ENCODE measurements around the gene RASL11A.
"Not testable (repeated sequence)": the region's sequence is repeated elsewhere in the genome, so short reads cannot be mapped to it uniquely, and the experiment has no call there.

The RASL11A gene

DNA sequence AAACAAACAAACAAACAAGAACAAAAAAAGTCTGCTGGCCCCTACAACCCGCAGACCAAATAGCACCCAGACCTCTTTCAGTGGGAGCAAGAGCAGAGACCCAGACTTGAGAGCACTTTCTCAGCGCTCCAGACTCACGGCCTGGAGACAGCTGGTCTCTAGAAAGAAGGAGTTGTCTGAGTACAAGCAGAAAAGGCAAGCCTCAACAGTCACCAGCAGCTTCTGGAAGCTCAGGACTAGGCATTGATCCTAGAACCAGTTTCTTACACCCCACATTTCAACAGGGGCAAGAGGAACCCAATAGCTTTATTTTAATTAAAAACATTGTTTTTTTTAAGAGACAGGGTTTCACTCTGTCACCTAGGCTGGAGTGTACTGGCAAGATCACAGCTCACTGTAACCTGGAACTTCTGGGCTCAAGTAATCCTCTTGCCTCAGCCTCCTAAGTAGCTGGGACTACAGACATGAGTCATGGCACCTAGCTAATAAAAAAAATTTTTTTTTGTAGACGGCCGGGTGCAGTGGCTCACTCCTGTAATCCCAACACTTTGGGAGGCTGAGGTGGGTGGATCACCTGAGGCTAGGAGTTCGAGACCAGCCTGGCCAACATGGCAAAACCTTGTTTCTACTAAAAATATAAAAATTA, 30.4 kb downstream of the RASL11A start:
- no peak for DNase-seq

DNA sequence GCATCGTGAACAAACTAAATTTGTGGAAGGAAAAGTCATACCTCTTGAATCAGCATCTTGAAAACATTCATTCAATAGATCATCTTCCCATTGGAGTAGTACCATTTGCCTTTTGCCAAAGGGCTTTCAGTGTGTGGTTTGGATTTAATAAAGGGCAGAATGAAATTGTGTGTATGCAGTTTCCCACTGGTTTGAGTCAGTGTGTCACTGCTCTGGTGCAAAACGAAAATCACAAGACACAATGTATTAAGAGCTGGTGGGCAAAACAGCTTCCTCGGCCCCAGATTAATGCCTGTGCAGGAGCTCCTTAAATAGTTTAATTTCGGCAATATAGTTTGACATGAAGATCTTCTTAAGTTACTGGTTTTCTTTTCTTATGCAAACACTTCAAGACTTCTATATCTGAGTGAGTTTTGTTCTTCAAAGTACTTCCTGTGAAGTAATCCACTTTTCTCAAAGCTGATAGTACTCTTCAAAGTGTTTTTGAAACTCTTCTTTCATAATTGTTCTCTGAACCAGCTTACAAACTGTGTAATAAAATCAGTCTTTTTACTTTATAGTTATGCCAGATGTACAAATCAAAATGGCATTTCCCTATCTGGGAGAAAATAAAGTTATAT, 32.1 kb downstream of the RASL11A start:
- DNase-seq, result no peak

DNA sequence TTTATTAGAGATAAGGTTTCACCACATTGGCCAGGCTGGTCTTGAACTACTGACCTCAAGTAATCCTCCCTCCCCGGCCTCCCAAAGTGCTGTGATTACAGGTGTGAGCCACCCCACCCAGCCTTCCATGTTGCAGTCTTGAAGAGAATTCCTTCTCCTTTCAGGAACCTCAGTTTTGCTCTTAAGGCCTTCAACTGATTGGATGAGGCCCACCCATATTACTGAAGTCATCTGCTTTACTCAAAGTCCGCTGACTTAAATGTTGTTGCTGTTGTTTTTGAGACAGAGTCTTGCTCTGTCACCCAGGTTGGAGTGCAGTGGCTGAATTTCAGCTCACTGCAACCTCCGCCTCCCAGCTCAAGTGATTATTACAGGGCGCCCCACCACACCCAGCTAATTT, 33.5 kb downstream of the RASL11A start:
- no peak for DNase-seq

DNA sequence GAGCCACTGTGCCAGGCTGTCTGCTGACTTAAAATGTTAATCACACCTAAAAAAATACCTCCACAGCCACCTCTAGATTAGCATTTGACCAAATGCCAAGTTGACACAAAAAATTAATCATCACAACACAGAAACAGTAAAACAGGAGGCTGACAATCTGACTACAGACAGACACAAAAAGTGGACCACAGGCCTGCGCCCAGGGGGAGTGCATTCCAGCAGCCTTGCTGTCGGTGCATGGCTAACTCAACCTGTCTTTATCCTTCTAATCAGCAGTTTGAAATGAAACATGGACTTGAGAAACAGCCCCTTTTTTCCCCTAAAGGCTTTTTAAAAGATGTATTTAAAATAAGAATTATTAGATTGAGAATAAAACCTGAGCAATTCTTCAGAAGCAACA, 34.0 kb downstream of the RASL11A start:
- DNase-seq, result no peak

DNA sequence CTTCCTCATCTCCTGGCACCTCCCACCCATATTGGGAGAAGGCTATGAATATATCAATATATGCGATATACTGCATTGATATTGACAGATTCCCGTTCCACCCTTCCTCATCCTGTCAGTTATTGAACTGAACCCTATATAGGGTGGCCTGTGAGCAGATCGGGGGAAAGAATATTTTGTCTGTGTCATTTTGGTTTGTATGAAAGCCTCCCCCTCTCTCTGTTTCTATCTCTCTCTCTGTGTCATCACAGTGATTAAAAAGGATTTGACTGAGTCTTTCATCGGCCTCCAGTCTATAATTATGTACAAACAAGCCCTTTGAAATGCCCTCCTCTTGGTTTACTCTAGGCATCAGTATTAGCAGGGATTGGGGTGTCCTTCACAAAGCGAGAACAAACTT, 35.7 kb downstream of the RASL11A start:
- DNase-seq, result no peak

DNA sequence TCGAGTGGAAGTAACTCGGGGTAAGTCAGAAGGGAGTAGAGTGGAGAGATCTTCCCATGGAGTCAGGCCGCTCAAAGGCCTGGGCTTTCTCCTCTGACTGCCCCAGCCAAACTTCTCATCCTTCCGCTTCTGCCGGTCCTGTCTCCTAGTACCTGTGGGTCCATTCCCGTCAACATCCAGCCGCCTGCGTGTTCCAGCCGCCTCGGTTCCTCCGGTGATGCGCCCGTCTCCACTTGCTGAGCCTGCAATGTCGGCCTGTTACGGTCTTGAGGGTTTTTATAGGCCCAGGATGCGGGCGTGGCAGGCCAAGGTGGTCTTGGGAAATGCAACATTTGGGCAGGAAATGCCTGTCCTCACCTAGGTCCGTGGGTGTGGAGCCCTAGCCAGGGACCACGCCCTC, 38.3 kb downstream of the RASL11A start:
- no peak for DNase-seq

DNA sequence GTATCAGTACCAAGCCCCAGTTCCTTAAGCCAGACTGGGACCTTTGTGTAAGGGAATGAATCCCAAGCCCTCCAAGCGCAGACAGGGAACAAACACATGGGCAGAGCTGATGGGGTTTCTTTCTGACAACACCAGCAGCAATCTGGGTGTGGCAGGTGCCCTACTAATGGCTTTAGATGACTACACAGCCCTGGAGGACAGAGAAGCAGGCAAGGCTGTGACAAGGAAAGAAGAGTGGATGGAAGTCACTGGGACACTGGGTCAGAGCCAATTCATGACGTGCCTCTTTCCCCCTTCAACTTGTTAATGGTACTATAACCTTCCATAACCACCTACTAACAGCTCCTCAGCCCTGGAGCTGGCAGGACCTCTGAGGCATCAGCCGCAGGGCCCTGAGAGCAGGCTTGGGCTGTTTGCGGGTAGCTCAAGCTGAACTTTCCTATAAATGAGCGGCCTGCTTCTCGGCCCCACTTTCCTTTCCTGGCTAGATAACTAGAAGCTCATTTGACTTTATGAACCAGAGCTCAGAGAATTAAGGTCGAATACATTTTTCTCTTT, 38.9 kb downstream of the RASL11A start:
- DNase-seq, result no peak

DNA sequence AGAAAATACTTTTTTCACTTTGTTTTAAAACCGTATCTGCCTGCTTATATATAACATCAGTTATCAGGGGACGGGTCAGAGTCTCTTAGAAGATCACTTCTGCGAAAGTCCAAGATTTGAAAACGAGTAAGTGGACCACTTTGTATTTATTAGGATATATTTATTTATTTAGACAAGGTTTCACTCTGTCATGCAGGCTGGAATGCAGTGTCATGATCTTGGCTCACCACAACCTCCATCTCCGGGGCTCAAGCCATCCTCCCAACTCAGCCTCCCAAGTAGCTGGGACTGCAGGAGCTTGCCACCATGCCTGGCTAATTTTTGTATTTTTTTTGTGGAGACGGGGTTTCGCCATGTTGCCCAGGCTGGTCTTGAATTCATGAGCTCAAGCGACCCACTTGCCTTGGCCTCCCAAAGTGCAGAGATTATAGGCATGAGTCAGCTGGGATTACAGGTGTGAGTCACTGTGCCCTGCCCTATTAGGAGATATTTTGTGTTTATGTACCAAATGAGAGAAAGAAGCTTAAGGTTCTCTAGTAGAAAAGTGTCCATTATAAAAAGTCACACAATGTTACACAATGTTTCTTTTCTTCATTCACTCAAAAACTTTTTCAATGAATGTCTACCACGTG, 39.5 kb downstream of the RASL11A start:
- no peak for DNase-seq

DNA sequence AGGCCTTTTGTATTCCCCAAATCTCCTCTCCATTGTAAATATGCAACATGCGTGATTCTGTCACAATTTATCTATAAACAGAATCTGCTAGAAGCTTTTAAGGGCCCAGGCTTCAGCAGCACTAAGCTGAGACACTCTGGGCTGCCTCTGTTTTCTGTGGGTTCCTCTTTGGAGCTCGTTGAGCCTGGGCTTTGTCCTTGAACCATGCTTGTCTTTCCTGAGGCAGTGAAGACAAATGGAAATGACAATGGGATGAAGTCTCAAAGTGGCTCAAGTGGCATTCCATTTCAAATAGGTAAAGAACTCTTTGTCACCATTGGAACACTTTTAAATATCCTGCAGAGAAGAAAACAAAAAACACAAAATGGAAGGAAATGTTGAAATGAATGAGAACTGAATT, 40.3 kb downstream of the RASL11A start:
- DNase-seq, result no peak

DNA sequence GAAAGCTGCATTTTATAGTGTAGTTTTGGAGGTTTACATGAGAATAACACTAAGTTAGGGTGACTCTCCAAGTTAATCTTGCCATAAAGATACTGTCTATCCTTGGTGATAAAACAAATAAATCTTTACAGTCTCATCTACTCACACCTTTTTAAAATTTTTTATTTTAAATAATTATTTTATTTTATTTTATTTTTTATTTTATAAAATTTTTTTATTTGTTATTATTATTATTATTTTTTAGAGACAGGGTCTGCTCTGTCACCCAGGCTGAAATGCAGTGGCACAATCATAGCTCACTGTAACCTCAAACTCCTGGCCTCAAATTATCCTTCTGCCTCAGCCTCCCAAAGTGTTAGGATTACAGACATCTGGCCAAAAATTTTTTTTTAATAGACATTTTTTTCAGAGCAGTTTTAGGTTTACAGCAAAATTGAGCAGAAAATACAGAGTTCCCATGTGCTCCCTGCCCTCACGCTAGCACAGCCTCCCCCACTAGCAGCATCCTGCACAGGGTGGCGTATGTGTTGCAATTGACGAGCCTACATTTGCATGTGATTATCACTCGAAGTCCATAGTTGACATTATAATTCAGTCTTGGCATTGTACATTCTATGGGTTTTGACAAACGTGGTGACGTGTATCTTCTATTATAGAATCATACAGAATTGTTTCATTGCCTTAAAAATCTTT, 41.0 kb downstream of the RASL11A start:
- no peak for DNase-seq

DNA sequence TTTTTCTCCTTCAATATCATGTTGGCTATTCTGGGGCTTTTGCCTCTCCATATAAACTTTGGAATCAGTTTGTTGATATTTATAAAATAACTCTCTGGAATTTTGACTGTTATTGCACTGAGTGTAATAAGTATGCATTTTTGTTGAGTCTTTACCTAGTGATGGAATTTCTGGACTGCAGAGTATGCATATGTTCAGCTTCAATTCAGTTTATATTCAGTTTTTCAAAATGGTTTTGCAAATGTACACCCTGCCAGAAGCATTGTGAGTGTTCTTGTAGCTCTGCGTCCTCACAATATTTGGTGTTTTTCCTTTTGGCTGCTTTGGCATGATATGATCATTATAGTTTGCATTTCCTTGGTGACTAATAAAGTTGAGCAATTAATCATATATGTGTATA, 43.1 kb downstream of the RASL11A start:
- no peak for DNase-seq

DNA sequence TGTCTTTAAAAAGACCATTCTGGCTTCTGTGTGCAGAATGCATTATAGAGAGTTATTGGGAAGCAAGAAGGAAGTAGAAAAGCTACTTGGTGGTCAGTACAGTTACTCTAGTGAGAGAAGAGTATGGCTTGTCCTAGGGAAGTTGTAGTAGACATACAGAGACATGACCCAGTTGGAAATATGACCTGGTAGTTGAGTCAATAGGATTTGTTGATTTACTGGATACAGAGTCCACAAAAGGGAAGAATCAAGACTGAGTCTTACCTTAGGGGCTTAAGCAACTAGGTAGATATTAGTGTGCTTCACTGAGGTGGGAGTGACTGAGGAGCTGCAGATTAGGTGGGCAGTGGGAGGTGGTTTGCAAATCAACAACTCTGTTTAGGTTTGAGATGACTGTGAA, 48.8 kb downstream of the RASL11A start:
- DNase-seq, result no peak

DNA sequence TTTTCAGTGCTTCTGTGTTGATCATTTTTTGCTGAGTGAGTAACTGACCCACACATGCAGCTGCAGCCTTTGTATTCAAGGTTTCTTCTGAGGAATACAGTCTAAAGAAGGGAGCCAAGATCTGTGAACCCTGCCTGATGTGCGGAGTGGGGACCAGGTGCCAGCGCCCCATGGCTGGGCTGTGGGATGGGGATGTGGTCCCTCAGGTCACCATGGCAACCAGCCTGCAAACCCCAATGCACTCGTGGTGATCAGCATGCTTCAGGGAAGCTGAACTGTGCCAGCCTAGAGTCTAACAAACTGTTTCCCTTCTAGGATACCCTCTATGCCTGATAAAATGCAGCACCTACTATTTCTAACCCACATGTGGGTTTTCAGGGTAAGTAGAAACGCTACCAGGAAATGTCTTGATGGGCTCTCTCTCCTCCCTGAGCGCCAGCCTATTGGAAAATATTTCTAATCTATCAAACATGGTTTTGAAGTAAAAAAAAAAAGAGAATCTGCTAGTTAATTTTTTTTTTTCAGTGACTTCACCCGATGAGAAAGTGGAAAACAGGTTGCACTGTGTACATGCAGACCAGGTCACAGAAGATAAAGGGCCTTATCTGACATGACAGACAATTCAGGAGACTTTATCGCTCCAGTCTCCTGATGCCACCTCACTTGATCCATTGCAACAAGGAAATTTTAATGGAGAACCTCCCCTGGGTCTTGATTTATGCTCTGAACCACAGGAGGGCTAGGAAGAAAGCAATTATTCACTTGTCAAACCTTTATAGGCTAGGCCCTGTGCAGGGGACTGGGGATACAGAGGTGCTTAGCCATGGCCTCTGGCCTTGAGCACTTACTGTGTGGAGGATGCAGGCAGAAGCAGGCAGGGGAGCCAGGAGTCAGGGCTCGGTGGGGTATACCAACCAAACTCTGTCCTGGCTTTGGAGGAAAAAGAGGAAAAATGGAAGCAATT, 51.1 kb downstream of the RASL11A start:
- no peak for DNase-seq

DNA sequence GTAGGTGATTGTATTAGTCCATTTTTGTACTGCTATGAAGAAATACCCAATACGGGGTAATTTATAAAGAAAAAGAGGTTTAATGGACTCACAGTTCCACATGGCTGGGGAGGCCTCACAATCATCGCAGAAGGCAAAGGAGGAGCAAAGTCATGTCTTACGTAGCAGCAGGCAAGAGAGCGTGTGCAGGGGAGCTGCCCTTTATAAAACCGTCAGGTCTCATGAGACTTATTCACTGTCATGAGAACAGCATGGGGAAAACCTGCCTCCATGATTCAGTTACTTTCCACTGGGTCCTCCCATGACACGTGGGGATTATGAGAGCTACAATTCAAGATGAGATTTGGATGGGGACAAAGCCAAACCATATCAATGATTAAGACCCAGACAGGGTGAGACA, 51.8 kb downstream of the RASL11A start:
- not testable (repeated sequence) for DNase-seq

All from effector CD8-positive, alpha-beta T cell (primary cell).